GM19452 (cell line): ENCODE data around the gene SPA17.

Experiments
- ATAC-seq: cut with Tn5 transposase; IDR thresholded peaks from one replicate; pipeline ENCODE4 v1.9.1; 2021; ENCODE audit not compliant: unreplicated experiment

SPA17 gene

DNA sequence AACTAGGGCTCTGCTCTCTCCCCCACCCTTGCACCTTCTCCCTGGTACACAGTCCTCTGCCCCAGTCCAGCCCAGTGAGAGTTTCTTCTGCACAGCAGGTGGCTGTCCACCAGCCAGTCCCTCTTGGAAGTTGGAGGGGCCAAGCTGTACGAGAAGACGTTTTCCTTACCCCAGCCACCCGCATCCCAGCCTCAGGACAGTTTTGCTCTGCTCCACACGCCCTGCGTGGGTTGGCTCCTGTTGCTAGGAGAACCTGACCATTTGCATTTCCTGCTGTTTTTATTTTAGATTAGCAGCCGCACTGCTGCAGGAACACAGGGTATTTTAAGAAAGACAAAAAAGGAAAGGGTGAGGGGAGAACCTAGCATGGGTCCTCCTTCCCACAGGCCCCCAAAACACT is 48.5 kb downstream of the SPA17 start:
- no peak for ATAC-seq

DNA sequence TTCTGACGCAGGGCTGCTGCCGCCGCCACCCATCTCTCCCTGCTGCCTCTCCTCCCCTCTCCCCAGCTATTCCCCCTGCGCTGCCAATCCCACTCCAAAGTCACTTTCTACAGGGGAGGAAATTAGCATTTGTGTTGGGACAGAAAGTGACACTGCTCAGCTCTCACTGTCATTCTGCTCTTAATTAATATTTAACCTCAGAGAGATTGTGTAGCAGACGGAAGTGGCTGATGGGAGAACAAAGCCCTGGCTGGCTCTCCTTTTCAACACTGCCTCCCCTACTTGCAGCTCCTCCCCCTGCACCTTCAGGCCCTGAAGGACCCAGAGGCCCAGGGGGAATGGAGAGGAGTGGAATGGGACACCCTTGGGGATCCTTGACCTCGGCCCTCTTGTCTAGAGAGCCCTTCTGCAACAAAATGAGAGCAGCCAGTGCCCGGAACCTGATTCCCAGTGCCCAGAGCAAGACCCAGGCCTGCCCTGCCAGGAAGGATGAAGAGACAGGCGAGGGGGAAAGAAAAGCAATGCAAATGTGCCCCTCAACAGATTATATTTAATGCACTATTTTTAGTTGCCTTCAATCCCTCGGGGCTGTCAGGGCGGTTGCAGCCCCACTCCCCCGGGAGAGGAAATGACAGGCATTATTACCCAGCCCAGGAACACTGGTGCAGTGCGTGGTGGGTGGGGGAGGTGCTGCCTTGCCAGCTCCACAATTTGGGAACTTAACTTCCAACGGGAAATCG is 51.4 kb downstream of the SPA17 start:
- peak; percentile 98 for ATAC-seq

DNA sequence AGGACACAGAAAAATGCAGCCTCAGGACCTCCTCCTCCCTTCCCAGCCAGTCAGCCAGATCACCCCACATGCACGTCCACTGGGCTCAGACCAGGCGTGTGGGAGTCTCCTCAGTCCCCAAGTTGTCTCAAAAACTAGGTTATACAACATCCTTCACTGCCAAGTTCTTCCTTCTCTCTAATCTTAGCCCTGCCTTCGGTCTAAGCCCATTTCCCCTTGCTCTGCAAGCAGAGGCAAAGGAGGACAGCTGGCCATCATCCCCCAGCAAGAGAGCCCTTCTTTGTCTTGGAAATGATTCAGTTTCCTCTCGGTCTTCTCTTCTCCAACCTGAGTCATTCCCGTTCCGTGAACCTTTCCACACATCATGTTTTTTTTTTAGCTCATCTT is 52.0 kb downstream of the SPA17 start:
- peak; percentile 10 for ATAC-seq

DNA sequence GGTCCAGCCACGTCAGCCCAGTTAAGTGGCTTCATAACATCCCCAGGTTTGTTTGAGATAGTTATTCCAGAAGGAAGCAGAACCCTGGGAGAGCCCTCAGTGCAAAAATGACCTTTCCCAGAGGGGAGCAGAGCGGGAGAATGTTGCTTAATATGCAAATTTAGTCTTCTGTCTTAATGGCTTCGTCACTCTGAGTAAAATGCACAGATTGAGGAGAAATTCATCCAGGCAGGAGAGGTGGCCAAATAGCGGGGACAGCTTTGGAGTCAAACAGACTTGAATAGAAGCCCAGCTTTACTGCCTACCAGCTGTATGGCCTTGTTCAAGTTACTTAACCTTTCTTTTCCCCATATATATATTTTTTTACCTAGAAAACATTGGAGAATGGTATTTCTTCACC is 53.8 kb downstream of the SPA17 start:
- ATAC-seq = no peak

DNA sequence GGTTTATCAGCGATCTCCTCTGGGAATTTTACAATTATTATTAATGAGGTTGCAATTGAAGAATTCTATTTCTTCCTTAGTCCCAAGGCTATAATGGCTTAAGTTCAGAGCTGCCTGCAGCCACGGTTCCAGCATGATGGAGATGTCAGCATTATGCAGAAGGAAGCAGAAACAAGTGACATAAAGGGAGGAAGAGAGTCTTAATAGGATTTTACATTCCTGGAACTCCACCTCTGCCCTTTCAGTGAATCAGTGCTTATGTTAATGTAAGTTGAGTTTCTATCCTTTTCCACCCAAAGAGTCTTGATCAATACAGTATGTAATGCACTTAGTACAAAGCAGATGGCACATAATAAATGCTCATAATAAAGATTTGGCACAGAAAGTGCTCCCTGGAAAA is 54.4 kb downstream of the SPA17 start:
- no peak for ATAC-seq

DNA sequence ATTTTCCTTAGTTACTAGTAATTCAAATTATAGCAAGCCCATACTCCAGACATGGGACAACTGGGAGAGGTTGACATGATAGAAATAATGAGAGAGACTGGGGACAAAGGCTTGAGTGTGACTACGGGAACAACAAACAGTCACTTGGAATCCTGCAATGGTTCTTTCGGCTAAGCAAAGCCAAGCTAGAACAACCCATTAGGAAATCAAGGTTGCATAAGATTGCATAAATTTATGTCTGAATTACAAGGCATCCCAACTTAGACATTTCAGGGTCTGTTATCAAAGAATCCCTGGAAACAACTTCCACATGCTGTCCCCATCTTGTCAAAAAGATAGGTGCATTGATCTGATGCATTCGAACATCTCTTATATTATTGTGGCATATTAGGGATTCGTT is 55.9 kb downstream of the SPA17 start:
- ATAC-seq = no peak

DNA sequence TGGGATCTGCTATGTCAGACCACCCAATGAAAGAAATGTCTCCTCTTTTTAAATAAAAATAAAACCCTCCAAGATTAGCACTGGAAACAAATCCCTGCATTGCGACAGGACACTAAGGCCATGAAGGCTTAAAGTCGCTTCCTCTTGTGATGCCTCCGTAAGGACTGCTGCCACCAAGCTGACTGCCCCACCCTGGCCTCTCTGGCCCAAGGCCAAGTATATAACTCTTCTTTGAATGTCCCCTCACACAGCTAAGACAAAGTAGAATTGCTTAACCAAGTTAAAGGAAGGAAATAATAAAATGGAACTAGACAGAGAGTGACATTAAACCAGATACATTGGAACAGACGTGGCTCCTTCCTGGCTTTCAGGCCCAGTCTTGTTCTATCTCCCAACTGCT is 58.5 kb downstream of the SPA17 start:
- no peak for ATAC-seq

DNA sequence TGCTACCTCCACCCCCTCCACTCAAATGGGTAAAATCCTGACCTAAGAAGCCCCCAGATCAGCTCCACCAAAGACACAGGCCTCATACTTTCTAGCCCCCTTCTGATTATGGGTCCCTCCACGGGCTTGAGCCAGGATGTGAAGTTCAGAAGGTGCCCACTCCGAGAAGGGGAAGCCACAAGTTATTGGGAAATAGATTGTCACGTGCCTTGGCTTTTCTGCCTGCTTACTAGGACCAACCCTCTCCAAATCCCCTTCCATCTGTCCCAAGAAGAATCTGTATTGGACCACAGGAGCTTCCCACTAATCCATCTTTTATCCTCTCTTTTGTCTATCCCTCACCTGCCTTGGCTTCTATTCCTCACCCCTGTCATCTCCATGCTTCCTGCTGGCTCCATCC is 63.0 kb downstream of the SPA17 start:
- no peak for ATAC-seq

DNA sequence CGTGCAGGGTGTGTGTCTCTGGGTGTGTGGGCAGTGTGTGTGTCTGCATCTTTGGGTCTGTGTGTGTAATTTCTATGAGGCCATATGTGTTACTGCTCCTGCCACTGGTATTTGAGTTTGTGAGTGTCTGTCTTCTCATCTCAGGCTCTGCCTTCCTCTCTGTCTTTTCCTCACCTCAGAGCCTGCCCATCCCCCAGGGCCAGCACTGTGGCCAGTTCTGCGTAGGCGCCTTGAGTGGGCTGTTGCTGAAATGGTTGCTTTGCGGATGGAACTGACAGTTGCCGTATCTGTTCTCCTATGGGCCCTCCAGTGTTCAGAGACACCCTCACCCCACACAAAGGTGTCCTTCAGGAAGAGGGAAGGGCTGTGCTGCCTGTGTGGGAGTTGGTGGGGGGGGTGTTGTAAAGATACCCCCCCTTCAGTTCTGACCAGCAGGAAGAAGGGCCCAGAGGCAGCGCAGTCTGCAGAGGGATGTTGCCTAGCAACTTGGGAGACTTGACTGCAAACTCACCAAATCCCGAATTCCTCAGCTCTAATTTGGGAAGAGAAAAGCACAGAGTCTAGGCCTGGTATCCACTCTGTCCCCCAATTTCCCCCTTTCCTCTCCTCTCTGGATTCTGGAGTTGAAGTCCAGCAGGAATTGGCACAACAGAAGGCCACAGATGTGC is 64.1 kb downstream of the SPA17 start:
- no peak for ATAC-seq

DNA sequence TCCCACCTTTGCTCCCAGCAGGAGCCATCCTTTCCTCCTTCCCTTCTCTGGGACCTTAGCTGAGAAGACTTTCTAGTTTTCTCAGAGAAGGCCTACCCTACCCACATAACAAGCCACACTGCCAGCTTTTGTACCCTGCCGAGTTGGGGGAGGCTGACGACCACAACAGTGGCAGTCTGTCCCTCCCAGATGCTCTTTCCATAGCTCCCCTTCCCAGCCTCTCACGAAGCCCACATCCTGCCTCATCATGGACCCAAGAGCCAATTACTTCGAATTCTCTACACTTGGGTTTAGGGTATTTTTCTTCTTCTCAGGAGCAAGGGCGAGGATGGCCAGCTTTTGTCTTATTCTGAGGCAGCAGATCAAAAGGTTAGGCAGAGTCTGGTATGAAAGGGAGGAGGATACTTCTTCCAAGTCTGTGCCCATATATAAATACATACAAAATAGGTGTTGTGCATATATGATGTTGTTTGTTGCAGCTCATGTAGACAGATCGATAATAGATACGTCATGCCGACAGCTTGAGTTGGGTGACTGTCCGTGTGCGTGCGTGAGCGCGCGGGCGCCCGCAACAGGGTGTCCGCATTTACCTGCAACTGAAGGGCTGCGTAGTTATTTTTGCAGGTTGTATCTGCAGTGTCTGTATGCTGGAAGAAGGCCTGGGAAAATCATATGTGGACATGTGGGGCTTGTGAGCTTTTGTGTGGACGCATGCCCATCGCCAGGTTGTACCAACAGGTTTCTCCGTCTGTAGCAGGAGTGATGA is 65.2 kb downstream of the SPA17 start:
- ATAC-seq = no peak

DNA sequence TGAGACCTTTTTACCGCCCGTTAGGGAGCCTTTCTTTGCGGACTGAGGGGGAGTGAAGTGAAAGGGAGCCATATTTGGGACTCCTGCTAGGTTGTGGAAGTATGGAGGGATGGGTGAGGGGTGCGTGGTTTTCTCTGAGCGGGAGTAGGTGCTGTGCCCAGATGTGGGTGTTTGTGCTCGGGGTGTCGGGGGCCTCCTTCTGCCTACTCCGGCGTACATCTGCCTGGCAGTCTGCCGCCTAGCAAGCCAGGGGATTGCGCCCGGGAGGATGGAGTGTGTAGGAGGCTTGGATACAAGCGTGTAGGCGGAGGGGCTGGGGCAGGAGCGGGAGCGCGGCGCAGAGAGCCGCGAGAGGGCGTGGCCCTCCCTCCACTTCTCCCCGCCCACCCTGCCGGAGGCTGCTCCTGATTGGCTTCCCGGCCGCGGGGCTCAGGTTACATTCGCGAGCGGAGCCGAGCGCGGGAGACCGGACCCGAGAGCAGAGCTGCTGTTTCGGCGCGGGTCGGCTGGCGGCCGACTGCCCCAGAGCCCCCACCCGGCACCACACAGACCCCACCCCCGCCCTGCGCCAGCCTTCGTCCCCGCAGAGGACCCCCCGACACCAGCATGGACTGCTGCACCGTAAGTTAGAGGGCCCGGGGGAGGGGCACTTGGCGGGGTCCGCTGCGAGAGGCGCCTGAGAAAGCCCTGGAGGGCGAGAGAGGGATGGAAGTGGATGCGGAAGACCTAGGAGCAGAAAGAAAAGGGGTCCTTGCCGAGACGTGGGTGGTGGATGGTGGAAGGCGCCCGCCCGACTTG is 66.0 kb downstream of the SPA17 start, which contains the start of gene NRGN:
Gene NRGN (plus strand): TSS at position 464 of the 798 bp plus-strand sequence. CDS start 143 bp downstream, at position 607.
- ATAC-seq = peak; percentile 97

DNA sequence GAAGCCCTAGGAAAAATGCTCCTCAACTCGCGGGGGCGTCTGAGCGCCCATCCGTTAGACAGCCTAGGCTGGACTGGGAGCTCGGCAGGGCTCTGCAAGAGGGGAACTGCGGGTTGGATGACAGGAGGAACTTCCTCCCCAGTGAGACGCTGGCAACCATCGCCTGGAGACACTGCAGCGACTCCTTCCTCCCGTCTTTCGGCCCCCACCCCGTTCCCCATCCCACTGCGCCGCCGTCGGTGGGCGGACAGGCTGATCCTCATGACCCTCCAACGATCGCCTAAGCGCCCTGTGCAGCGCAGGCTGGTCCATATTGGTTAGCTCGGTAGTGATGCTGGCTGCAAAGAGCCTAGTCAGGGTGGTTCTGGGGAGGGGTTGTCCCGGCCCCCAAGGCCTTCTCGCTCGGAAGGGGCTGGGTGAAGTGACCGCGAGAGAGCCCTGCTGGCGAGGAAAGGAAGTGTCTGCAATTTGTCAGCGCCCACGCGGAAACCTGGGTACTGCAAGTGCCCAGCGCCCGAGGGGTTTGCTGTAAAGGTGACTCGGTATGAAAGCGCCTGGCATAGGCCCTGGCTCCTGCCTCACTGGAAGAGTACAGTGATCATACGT is 66.7 kb downstream of the SPA17 start:
- ATAC-seq = peak; percentile 48

DNA sequence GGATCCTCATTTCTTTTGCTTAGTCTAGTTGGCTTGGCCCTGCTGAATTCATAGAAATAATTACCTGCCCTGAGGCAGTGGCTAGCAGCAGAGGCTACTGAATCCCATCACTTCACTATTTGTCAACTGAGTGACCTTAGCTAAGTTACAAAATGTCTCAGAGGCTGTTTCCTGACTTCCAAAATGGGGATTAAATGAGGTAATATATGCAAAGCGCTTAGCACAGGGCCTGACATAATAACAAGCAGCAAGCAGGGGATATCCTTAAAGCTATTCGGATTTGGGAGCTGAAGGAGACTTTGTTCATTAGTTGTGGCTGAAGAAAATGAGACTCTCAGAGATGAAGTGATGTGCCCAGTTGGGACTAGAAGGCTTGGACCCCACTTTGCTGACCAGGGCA is 68.9 kb downstream of the SPA17 start:
- ATAC-seq = no peak

DNA sequence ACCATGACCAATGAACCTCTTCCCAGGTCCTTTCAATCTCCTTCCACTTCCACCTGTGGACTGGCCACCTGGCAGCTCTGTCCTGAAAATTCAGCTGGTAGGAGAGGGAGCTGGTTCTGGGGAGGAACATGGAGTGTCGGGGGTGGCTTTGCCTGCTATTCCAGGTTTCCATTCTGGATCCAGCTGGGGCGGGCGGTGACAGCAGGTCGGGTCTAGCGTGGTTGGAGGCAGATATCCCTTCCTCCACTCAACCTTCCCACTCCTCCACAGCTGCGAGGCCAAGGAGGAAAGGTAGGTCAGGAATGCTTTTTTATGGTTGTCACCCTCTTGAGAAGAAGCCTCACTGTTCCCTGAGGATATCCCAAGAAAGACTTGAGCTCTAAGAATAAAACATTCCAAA is 69.3 kb downstream of the SPA17 start:
- ATAC-seq = no peak

DNA sequence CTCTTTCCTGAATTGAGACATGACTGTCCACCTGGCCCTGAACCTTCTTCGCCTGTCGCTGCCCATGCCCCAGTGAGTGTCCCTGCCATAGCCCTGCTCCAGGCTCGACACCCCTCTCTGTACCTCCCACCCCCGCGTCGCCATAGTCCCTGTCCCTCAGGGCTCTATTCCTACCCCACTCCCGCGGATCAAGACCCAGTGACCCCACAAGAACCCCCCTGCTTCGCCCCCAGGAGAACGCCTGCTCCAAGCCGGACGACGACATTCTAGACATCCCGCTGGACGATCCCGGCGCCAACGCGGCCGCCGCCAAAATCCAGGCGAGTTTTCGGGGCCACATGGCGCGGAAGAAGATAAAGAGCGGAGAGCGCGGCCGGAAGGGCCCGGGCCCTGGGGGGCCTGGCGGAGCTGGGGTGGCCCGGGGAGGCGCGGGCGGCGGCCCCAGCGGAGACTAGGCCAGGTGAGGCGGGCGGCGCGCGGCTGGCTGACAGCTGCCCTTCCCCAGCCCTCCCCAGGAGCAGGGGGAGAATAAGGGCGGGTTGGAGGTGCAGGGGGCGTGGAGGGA is 71.6 kb downstream of the SPA17 start:
- no peak for ATAC-seq

DNA sequence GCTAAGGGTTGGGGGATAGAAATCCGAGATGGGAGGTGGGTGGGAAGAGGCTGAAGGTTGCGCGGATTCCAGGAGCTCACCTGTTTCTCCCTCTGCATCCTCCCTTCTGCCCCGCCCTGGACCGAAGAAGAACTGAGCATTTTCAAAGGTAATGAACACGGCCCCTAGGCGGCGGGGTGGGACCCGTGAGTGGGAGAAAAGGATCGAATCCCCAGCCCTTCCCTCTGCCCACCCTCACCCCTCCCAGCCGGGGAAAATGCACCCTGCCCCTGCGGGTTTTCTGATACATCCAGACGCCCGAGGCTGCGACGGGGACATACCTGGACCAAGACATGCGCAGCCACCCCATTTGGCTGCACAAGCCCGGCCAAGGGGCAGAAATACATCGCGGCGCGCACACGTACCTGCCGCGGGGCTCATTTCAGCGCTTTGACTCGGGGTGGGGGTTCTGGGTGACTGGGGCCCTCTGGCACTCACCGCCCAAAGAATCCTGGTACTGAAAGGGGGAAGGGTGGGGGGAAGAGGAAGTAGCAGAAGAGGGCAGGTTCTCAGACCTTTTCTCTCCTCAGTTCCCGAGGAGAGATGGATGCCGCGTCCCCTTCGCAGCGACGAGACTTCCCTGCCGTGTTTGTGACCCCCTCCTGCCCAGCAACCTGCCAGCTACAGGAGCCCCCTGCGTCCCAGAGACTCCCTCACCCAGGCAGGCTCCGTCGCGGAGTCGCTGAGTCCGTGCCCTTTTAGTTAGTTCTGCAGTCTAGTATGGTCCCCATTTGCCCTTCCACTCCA is 72.3 kb downstream of the SPA17 start:
- ATAC-seq = peak; percentile 14

DNA sequence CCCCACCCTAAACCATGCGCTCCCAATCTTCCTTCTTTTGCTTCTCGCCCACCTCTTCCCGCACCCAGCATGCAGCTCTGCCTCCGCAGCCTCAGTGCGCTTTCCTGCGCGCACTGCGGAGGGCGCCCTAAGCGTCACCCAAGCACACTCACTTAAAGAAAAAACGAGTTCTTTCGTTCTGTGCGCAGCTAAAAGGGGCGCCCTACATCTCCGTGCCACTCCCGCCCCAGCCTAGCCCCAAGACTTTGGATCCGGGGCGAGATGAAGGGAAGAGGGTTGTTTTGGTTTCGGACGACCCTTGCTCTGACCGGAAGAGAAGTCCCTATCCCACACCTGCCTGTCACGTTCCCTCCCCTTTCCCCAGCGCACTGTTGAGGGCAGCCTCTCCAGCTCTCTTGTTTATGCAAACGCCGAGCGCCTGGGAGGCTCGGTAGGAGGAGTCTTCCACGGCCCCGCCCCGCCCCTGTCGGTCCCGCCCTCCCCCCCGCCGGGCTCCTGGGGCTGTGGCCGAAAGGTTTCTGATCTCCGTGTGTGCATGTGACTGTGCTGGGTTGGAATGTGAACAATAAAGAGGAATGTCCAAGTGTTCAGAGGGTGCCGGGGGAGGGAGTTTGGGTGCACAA is 73.0 kb downstream of the SPA17 start:
- ATAC-seq = peak; percentile 91
